ENCODE data around the gene KCND3. TPM values are rescaled to one million over a fixed set of nuclear protein-coding genes. Genes with fewer than 3 reads are reported as not detected.

KCND3 gene
- total RNA-seq, 1 donor from 2014 or later = 5.5 TPM

- H3K27me3 ChIP-seq (ENCODE audit: low read depth) = peaks cover 15% of the 10 kb centered on the region
- DNase-seq = no peak
- no peaks in the 10 kb centered on the region for H3K36me3 ChIP-seq
- H3K27ac ChIP-seq = no peak overlapping the region
- H3K9me3 ChIP-seq = no peaks in the 10 kb centered on the region
- TF ChIP-seq, protein P1, sequence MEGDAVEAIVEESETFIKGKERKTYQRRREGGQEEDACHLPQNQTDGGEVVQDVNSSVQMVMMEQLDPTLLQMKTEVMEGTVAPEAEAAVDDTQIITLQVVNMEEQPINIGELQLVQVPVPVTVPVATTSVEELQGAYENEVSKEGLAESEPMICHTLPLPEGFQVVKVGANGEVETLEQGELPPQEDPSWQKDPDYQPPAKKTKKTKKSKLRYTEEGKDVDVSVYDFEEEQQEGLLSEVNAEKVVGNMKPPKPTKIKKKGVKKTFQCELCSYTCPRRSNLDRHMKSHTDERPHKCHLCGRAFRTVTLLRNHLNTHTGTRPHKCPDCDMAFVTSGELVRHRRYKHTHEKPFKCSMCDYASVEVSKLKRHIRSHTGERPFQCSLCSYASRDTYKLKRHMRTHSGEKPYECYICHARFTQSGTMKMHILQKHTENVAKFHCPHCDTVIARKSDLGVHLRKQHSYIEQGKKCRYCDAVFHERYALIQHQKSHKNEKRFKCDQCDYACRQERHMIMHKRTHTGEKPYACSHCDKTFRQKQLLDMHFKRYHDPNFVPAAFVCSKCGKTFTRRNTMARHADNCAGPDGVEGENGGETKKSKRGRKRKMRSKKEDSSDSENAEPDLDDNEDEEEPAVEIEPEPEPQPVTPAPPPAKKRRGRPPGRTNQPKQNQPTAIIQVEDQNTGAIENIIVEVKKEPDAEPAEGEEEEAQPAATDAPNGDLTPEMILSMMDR (IDR thresholded peaks at IDR 0.05) = no peak
- no peaks in the 10 kb centered on the region for H3K4me1 ChIP-seq
- no peak overlapping the region for H3K4me3 ChIP-seq
- intact Hi-C loops (cut with DNase I) = no loop called here
- ATAC-seq = no peak
Measured at GRCh38 chr1:111973150-111973790, 16.2 kb downstream of the KCND3 start.

DNA sequence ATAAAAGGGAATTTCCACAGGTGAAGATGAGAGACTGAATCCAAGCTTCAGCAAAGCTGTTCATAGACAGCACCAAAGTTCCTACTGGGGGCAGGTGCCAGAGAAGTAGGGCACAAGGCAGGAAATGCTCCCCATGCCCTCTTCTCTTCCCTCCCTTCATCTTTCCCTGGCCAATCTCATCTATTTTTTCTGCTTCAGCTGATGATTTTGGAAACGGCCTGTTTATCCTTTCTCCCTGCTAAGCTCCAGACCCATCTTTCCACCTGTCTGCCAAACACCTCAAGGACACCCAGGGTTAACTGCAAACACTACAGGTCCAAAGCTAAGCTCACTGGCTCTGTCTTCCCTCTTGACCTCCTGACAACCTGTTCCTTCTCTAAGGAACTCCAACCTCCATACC lies 18.1 kb downstream of the KCND3 start:
- no peaks in the 10 kb centered on the region for H3K36me3 ChIP-seq
- no peaks in the 10 kb centered on the region for H3K9me3 ChIP-seq
- no peak for DNase-seq
- TF ChIP-seq, protein P1 (IDR thresholded peaks at IDR 0.05) = no peak
- H3K27me3 ChIP-seq (ENCODE audit: low read depth) = peaks cover 15% of the 10 kb centered on the region
- H3K4me3 ChIP-seq = no peak overlapping the region
- H3K4me1 ChIP-seq = no peaks in the 10 kb centered on the region
- ATAC-seq = no peak
- H3K27ac ChIP-seq = no peak overlapping the region
- intact Hi-C loops (cut with DNase I) = no loop called here

DNA sequence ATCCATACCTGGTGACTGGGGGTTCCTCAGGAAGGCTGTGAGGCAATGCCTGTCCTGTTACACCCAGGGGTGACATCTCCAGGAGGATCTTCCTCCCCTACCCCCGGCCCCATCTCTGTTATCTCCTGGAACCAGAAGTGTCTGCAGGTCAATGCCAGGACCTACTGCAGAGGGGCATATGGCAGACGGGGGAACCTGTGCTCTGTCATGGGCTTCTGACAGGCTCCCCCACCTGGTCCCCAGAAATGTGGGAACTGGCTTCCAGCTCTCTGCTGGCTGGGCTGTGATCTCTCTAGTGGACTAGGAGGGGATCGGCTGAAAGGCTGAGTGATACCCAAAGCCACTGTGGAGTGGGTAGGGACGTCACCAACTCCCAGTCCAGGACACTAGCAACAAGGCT lies 21.0 kb downstream of the KCND3 start:
- ATAC-seq (no peak), DNase-seq (no peak)
- Histone ChIP-seq H3K36me3 (no peaks in the 10 kb centered on the region), H3K4me1 (no peaks in the 10 kb centered on the region), H3K9me3 (no peaks in the 10 kb centered on the region), H3K4me3 (no peak overlapping the region), H3K27me3 (ENCODE audit: low read depth) (peaks cover 4% of the 10 kb centered on the region), H3K27ac (no peak overlapping the region)
- TF ChIP-seq, protein P1 (IDR thresholded peaks at IDR 0.05) = no peak
- intact Hi-C loops (cut with DNase I) = no loop called here

DNA sequence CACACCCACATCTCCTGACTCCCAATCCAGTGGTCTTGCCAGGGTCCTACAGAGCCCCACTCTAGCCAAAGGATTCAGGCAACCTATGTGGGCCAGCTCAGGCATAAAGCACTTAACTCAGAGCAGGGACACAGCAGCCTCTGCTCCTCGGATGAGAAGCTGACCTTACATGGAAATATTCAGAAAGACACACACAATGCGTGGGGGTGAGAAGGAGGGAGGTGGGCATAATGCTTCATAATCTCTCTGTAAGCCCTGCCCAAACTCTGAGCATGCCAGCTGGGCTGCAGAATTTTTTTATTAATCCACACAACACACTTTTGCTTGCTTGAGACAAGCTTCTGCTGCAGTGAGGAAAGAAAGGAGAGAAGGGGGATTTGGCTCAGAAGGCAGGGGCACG lies 21.6 kb downstream of the KCND3 start:
- no peak for ATAC-seq
- TF ChIP-seq, protein P1 (IDR thresholded peaks at IDR 0.05) = no peak
- no peak for DNase-seq
- no peak overlapping the region for H3K27ac ChIP-seq
- no peaks in the 10 kb centered on the region for H3K9me3 ChIP-seq
- no peaks in the 10 kb centered on the region for H3K4me1 ChIP-seq
- no peak overlapping the region for H3K4me3 ChIP-seq
- no peaks in the 10 kb centered on the region for H3K36me3 ChIP-seq
- intact Hi-C loops (cut with DNase I) = no loop called here
- H3K27me3 ChIP-seq (ENCODE audit: low read depth) = peaks cover 4% of the 10 kb centered on the region

- peaks cover 4% of the 10 kb centered on the region for H3K27me3 ChIP-seq (ENCODE audit: low read depth)
- intact Hi-C loops (cut with DNase I) = no loop called here
- H3K4me3 ChIP-seq = no peak overlapping the region
- peak; percentile 77 for DNase-seq
- H3K4me1 ChIP-seq = no peaks in the 10 kb centered on the region
- TF ChIP-seq, protein P1 (IDR thresholded peaks at IDR 0.05) = no peak
- no peak overlapping the region for H3K27ac ChIP-seq
- peak; percentile 93 to 96 for ATAC-seq
- H3K9me3 ChIP-seq = no peaks in the 10 kb centered on the region
- no peaks in the 10 kb centered on the region for H3K36me3 ChIP-seq
Measured at GRCh38 chr1:111967067-111967690, 22.3 kb downstream of the KCND3 start.
